GM19025 (cell line): ENCODE data around the gene SEMA4D.
A peak's percentile ranks its signal among the peaks of the same experiment; 100 is the strongest.

Source experiments
- ATAC-seq: cut with Tn5 transposase; IDR thresholded peaks from one replicate; pipeline ENCODE4 v1.9.1; 2021; ENCODE audit warnings: mild to moderate bottlenecking, low read depth, moderate library complexity; ENCODE audit not compliant: unreplicated experiment

Gene SEMA4D

GRCh38 chr9:89418882-89419640 lies 78.9 kb downstream of the SEMA4D start:
- ATAC-seq = peak; percentile 47

GRCh38 chr9:89418474-89418845 lies 79.5 kb downstream of the SEMA4D start:
- ATAC-seq = no peak

DNA sequence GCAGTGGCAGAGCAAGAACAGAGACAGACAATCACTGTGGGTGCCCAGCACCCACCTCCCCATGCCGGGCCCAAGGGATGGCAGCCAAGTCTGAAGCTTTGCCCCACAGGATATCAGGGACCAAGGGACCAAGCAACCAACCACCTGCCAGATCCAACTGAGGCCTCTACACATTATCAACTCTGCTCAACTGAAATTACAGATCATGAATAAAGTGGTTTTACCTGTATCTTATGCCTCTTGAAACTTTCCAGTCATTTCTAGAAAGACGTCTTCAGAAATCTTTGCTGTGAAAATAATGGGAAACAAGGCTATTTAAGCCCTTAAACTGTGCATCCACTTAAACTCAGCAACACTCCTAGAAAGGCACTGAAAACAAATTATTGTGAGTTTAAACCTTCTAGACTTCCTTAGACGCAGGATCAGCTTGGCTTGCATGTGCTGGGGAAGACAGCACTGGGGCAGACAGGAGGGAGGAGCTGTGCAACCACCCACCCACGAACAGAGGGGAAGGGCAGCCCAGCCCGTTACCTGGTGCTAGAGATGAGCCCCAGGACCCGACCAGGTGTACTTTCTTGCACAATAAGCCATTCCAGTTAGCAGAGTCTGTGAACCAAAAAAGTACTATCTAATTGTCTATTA lies 80.0 kb downstream of the SEMA4D start:
- ATAC-seq = no peak

- no peak for ATAC-seq
Measured at GRCh38 chr9:89414670-89415324, 83.1 kb downstream of the SEMA4D start.

GRCh38 chr9:89413963-89414638 lies 83.8 kb downstream of the SEMA4D start:
- no peak for ATAC-seq

DNA sequence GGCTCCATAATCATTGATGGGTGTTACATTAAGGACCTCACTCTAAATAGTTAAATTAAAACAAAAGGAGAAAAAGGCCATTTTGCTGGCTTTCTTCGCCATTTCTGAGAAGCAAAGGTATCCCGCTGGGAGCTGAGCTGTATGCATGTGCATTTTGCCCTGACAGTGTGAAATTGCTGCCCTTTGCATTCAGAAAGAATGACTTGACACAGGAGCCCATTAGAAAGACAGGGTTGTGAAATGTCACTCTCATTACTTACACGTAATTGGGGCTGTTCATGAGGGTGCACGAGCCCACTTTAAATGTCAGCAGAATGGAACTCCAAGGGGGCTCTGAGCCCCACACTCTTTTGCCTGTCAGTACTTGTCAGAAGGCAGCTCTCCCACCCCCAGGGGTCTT lies 85.0 kb downstream of the SEMA4D start:
- no peak for ATAC-seq

GRCh38 chr9:89412541-89412940 lies 85.4 kb downstream of the SEMA4D start:
- ATAC-seq = no peak

DNA sequence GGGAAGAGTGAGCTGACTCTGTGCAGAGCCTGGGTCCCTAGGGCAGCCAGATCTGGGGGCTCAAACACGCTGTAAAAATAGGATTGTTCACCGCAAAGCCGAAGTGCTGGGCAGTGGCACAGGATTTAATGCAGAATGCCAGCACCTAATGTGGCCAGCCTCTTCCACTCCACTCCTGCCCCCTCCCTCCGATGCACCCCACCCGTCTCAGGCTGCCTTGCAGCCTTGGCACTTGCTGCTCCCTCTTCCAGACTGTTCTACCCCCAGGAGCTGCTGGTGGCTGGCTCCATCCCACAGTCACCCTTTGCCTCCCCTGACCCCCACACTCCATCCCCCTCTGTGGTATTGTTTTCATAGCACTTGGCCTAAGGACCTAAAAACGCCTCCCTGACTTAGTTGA lies 86.2 kb downstream of the SEMA4D start:
- ATAC-seq = no peak

DNA sequence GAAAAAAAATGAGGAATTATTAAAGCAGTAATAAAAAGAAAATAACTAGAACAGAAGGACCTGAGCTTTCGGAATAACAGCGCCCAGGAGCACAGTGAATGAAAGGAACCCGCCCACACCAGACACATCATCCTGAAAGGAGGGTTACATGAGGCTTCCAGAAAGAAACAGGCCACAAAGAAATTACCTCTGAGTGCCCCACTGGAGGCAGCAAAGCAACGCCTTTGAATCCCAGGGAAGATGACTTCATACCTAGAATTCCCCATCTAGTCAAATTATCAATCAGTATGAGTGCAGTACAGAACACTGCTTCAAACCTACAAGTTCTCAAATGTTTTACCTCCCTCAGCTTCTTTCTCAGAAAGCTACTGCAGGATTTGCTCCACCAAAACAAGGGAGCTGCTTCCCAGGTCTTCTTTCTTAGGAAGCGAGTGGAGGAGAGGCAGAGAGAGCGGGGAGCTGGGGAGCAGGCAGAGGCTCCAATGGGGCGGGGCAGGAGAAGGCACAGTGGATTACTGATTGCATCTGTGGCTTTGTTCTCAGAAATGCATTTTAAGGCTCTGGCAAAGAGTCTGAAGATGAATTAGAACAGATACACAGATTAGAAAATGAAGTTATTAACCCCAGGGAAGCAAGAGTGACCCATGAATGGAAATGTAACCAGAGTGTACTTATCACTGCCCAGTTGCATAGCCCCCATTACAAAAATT lies 87.1 kb downstream of the SEMA4D start:
- peak; percentile 45 for ATAC-seq

DNA sequence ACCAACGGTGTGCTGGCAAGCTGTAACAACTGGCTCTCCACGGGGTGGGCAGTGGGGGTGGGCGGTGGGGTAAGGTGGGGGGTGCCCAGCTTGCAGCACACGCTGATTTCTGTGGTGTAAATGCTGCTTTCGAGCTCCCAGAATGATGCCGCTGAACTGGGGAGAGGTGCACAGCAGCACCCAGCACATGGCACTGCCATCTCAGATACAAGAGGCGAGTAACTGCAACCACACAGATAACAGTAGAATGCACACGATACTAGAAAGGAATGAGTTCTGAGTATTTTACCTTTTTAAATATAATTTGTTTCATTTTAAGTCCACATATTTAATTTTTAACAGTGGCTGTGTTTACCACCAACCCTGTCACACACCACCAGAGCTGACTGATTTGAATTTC lies 87.9 kb downstream of the SEMA4D start:
- ATAC-seq = no peak

- ATAC-seq = no peak
Measured at GRCh38 chr9:89409466-89409865, 88.4 kb downstream of the SEMA4D start.

- no peak for ATAC-seq
Measured at GRCh38 chr9:89408628-89409101, 89.2 kb downstream of the SEMA4D start.

- ATAC-seq = no peak
Measured at GRCh38 chr9:89407070-89407469, 90.8 kb downstream of the SEMA4D start.

DNA sequence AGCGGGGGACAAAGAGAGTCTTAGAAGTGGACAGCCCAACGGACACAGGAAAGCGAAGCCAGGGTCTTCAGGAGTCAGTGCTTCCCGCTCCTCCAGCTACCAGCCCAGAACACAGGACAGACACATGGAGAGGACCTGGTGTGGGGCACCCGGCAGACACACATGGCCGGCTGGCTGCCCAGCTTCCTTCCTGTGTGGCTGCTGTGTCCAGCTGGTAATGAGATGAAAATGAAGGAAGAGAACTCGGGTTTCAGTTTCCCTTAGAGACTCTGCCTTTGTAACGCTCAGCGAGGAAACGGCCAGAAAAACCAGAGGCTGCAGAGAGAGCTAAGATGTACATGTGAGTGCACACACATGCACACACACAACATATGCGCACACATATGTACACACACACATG lies 92.1 kb downstream of the SEMA4D start:
- peak; percentile 50 for ATAC-seq

DNA sequence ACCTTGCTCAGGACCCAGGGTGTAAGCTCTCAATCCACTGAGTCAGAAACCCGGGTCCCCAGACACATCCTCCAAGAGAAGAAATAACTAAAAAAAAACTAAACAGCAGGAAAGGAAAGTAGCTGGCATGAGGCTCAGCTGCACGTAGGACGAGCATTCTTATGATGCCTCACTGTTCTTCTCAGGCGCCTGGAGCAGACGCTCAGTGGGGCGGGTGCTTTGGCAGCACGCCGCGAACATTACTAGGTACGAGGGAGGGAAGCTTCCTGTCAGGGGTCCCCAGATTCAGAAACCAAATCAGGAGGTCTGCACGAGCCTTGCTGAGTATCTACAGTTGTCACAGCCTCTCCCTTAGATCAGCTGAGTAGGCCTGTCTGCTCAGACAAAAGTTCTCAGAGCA lies 93.8 kb downstream of the SEMA4D start:
- no peak for ATAC-seq

DNA sequence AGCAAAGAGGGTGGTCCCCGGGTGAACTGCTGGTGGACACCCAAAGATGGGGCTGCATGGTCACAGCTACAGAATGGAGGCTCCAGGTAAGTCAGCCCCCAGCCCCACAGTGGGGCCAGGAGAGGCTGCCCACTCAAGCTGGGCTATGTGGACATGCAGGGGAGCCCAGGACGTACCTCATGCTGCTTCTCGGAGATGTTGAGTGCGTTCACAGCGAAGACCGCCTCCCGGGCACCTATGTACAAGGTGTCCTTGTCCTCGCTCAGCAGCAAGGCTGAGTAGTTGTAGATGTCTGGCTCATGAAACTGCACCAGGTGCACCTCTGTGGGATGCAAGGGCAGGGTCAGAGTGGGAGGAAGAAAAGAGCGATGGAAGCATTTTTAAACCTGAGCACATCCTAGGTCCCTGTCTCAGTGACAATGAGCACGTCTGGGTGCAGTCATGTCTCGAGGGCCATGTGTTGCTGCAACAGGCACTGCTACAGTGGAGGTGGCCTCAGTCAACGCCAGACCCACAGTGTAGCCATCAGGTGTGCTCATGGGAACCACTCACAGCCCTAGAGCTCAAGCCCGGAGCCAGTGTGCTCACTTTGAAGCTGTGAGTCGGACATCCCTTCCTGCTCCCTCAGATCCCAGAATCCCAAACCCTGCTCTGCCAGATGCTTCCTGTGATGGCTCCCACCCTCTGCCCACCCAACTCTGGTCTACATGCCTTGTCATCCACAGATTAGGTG lies 95.1 kb downstream of the SEMA4D start:
- no peak for ATAC-seq

DNA sequence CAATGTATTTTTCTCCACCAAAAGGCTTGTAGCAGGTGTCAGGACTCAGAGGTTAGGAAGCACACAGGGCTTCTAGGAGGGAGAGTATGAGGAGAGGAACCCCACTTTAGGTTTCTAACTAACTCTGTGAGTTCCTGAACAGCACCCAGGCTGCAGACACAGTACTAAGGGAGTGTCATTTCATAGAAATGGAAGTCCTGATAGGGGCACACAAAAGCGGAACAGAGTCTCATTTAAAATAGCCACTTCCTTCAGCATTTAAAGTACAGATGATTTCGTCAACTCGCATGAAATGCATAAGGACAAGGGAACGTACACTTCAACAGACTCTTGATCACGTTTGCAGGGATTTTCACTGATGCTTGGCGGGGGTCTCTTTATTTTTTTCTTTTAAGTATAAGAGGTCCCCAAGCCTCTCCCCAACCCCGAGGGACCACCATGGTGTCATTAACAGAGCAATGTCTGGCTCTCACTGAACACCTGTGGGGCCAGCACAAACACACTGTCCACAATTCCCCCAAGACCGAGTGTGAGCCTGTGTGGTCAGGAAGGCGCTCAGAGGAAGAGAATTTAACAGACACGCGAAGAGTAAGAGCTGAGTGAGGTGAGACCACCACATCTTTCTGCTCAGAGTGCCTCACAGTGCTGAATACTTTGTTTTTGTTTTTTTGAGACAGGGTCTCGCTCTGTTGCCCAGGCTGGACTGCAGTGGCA lies 97.4 kb downstream of the SEMA4D start:
- peak; percentile 72 for ATAC-seq

- no peak for ATAC-seq
Measured at GRCh38 chr9:89398621-89399020, 99.3 kb downstream of the SEMA4D start.

GRCh38 chr9:89397471-89397870 lies 100.4 kb downstream of the SEMA4D start:
- ATAC-seq = no peak
